ENCODE results near the gene PVR.

Gene PVR

DNA sequence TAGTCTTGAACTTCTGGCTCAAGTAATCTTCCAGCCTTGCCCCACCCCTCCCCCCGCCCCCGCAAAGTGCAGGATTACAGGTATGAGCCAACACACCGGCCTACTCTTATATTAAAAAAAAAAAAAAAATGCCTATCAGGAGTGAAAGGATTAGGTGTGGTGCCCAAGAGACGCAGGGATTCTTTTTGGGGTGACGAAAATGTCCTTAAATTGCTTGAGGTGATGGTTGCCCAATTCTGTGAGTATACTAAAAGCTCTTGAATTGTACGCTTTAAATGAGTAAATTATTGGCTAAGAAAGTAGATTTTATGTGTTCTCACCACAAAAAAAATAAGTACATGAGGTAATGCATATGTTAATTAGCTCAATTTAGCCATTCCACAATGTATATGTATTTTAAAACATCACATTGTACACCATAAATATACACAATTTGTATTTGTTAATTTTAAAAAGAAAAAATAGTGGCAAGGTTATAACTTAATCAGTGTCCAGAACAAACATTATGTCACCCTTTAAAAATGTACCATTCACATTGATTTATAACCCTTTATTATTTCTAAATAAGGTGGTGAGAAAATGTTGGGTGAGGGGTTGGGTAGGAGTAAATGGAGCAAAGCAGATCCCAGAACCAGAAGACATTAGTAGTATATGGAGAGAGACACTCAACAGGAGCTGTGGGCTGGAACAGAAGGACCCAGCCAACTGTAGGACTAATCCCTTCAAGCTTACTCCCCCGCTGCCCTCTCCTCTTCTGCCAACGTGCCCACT, 26.4 kb upstream of the PVR start:
- Histone ChIP-seq H3K27me3 (ENCODE audit: insufficient read depth, low read length, poor library complexity, severe bottlenecking) (no peaks in the 10 kb centered on the region), H3K4me3 (ENCODE audit: low read length, poor library complexity, severe bottlenecking) (no peak overlapping the region), H3K9me2 (replicated peaks; ENCODE audit: low read depth, low read length) (no peaks in the 10 kb centered on the region), H3K79me2 (ENCODE audit: insufficient read depth, low read length) (no peaks in the 10 kb centered on the region), H3F3A (ENCODE audit: low read depth) (no peaks in the 10 kb centered on the region), H2AFZ (ENCODE audit: low read length) (no peak overlapping the region), H3K4me2 (ENCODE audit: low read depth, low read length, poor library complexity, severe bottlenecking) (no peak overlapping the region), H3K9ac (ENCODE audit: low read depth, low read length, poor library complexity, severe bottlenecking) (no peak overlapping the region), H3K4me1 (ENCODE audit: insufficient read depth, low read length, poor library complexity, severe bottlenecking) (no peaks in the 10 kb centered on the region), H3K36me3 (ENCODE audit: insufficient read depth, low read length) (no peaks in the 10 kb centered on the region), H4K20me1 (ENCODE audit: insufficient read depth, low read length, poor library complexity, severe bottlenecking) (no peaks in the 10 kb centered on the region), H3K9me3 (ENCODE audit: insufficient read depth, low read depth, low read length) (no peaks in the 10 kb centered on the region)
- TF ChIP-seq, protein P1, sequence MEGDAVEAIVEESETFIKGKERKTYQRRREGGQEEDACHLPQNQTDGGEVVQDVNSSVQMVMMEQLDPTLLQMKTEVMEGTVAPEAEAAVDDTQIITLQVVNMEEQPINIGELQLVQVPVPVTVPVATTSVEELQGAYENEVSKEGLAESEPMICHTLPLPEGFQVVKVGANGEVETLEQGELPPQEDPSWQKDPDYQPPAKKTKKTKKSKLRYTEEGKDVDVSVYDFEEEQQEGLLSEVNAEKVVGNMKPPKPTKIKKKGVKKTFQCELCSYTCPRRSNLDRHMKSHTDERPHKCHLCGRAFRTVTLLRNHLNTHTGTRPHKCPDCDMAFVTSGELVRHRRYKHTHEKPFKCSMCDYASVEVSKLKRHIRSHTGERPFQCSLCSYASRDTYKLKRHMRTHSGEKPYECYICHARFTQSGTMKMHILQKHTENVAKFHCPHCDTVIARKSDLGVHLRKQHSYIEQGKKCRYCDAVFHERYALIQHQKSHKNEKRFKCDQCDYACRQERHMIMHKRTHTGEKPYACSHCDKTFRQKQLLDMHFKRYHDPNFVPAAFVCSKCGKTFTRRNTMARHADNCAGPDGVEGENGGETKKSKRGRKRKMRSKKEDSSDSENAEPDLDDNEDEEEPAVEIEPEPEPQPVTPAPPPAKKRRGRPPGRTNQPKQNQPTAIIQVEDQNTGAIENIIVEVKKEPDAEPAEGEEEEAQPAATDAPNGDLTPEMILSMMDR (conservative IDR thresholded peaks at IDR 0.05; ENCODE audit: low read length), result no peak
- no peak for TF ChIP-seq EZH2phosphoT487 (IDR thresholded peaks at IDR 0.05; ENCODE audit: borderline replicate concordance)

DNA sequence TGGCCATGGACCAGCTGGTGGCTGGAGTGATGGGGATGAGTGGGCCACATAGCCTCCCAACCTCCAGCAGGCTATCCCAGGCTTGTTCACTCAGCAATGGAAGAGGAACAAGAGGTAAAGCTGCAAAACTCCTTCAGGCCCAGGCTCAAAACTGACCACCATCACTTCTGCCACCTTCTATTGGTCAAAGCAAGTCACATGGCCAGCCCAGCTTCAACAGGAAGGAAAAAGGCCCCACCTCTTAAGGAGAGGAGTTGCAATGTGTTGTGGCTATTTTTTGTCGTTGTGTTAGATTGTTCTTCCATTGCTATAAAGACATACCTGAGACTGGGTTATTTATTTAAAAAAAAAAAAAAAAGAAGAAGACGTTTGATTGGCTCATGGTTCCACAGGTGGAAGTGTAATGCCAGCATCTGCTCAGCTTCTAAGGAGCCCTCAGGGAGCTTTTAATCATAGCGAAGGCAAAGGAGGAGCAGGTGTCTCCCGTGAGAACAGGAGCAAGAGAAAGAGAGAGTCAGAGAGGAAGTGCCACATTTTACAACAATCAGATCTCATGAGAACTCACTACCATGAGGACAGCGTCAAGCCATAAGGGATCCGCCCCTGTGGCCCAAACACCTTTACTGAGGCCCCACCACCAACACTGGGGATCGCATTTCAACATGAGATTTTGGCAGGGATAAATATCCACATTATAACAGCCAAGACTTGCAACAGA, 24.9 kb upstream of the PVR start:
- H3K4me1 ChIP-seq (ENCODE audit: insufficient read depth, low read length, poor library complexity, severe bottlenecking), result no peaks in the 10 kb centered on the region
- H4K20me1 ChIP-seq (ENCODE audit: insufficient read depth, low read length, poor library complexity, severe bottlenecking), result no peaks in the 10 kb centered on the region
- no peaks in the 10 kb centered on the region for H3F3A ChIP-seq (ENCODE audit: low read depth)
- no peaks in the 10 kb centered on the region for H3K79me2 ChIP-seq (ENCODE audit: insufficient read depth, low read length)
- no peak overlapping the region for H2AFZ ChIP-seq (ENCODE audit: low read length)
- H3K36me3 ChIP-seq (ENCODE audit: insufficient read depth, low read length), result no peaks in the 10 kb centered on the region
- no peaks in the 10 kb centered on the region for H3K9me2 ChIP-seq (replicated peaks; ENCODE audit: low read depth, low read length)
- no peak overlapping the region for H3K4me2 ChIP-seq (ENCODE audit: low read depth, low read length, poor library complexity, severe bottlenecking)
- no peaks in the 10 kb centered on the region for H3K9me3 ChIP-seq (ENCODE audit: insufficient read depth, low read depth, low read length)
- TF ChIP-seq, protein P1 (conservative IDR thresholded peaks at IDR 0.05; ENCODE audit: low read length), result no peak
- TF ChIP-seq EZH2phosphoT487 (IDR thresholded peaks at IDR 0.05; ENCODE audit: borderline replicate concordance), result no peak
- no peak overlapping the region for H3K9ac ChIP-seq (ENCODE audit: low read depth, low read length, poor library complexity, severe bottlenecking)
- no peaks in the 10 kb centered on the region for H3K27me3 ChIP-seq (ENCODE audit: insufficient read depth, low read length, poor library complexity, severe bottlenecking)
- H3K4me3 ChIP-seq (ENCODE audit: low read length, poor library complexity, severe bottlenecking), result no peak overlapping the region

DNA sequence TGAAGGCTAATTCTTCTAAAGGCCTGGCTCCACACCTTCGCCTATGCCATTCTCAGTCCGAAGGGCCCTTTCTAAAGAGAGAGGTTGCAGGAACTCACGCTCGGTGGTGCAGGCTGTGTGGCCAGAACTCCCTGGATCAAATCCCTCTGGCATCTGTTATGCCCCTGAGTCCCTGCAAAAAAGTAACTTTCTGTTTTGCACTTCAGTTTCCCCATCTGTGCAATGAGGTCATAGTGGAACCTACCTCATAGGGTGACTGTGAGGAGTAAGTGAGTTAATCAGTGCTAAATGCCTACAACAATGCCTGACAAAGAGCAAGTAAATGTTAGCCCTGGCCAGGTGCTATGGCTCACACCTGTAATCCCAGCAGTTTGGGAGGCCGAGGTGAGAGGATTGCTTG, 23.0 kb upstream of the PVR start:
- no peak overlapping the region for H3K4me3 ChIP-seq (ENCODE audit: low read length, poor library complexity, severe bottlenecking)
- no peak overlapping the region for H2AFZ ChIP-seq (ENCODE audit: low read length)
- no peaks in the 10 kb centered on the region for H3K27me3 ChIP-seq (ENCODE audit: insufficient read depth, low read length, poor library complexity, severe bottlenecking)
- H3K4me1 ChIP-seq (ENCODE audit: insufficient read depth, low read length, poor library complexity, severe bottlenecking), result no peaks in the 10 kb centered on the region
- H4K20me1 ChIP-seq (ENCODE audit: insufficient read depth, low read length, poor library complexity, severe bottlenecking), result no peaks in the 10 kb centered on the region
- no peak overlapping the region for H3K4me2 ChIP-seq (ENCODE audit: low read depth, low read length, poor library complexity, severe bottlenecking)
- no peaks in the 10 kb centered on the region for H3K9me2 ChIP-seq (replicated peaks; ENCODE audit: low read depth, low read length)
- no peaks in the 10 kb centered on the region for H3K79me2 ChIP-seq (ENCODE audit: insufficient read depth, low read length)
- no peak overlapping the region for H3K9ac ChIP-seq (ENCODE audit: low read depth, low read length, poor library complexity, severe bottlenecking)
- H3F3A ChIP-seq (ENCODE audit: low read depth), result no peaks in the 10 kb centered on the region
- no peaks in the 10 kb centered on the region; the same call in 1 of the 2 replicates for H3K9me3 ChIP-seq (ENCODE audit: insufficient read depth, low read depth, low read length)
- TF ChIP-seq, protein P1 (conservative IDR thresholded peaks at IDR 0.05; ENCODE audit: low read length), result no peak
- no peak for TF ChIP-seq EZH2phosphoT487 (IDR thresholded peaks at IDR 0.05; ENCODE audit: borderline replicate concordance)
- no peaks in the 10 kb centered on the region for H3K36me3 ChIP-seq (ENCODE audit: insufficient read depth, low read length)

Measured in Loucy (cell line).